ENCODE data around the gene ENKD1.

GRCh38 chr16:67704110-67704509 is 37.6 kb upstream of the ENKD1 start:
- TF ChIP-seq EZH2 (IDR thresholded peaks at IDR 0.05) (no peak), POLR2AphosphoS5 (IDR thresholded peaks at IDR 0.05; ENCODE audit: borderline replicate concordance, low read depth, low read length) (no peak)

Data from SK-N-MC (cell line).